Testis (tissue), 2 donors: Measurements from ENCODE around the gene CHST13.

Experiments
- CTCF ChIP-seq, 3 experiments: fragments of 450-650 bp in 2 of 3; fragments of 200-600 bp in 1 of 3; sonication (generic) in 1 of 3; IDR thresholded peaks; one replicate each; pipeline ENCODE4 v1.5.1; 2016 to 2019; ENCODE audit warnings: antibody characterized with exemption in 3 of 3, mild to moderate bottlenecking in 2 of 3, moderate library complexity in 1 of 3
- POLR2A ChIP-seq: fragments of 450-650 bp; IDR thresholded peaks from one replicate; pipeline ENCODE4 v1.6.1; 2017; ENCODE audit warnings: antibody characterized with exemption, mild to moderate bottlenecking, moderate library complexity

GRCh38 chr3:126484148-126484547 lies 39.8 kb upstream of the CHST13 start:
- no peak for TF ChIP-seq CTCF (IDR thresholded peaks at IDR 0.05)
- no peak for TF ChIP-seq POLR2A
